GM18499 (cell line): Measurements from ENCODE around the gene NADK2.
"Not testable (repeated sequence)": the region's sequence is repeated elsewhere in the genome, so short reads cannot be mapped to it uniquely, and the experiment has no call there.

Experiments
- ATAC-seq: cut with Tn5 transposase; IDR thresholded peaks from one replicate; pipeline ENCODE4 v1.9.1; 2021; ENCODE audit warnings: moderate number of reproducible peaks; ENCODE audit not compliant: insufficient read depth, unreplicated experiment

The NADK2 gene

DNA sequence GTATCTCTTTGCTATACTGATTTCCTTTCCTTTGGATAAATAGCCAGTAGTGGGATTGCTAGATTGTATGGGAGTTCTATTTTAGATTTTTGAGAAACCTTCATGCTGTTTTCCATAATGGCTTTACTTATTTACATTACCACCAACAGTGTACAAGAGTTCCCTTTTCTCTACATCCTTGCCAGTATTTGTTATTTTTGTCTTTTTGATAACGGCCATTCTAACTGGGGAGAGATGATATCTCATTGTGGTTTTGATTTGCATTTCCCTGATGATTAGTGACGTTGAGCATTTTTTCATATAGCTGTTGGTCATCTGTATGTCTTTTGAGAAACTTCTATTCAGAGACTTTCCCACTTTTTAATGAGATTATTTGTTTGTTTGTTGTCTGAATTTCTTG, 25.8 kb downstream of the NADK2 start:
- ATAC-seq, result no peak

DNA sequence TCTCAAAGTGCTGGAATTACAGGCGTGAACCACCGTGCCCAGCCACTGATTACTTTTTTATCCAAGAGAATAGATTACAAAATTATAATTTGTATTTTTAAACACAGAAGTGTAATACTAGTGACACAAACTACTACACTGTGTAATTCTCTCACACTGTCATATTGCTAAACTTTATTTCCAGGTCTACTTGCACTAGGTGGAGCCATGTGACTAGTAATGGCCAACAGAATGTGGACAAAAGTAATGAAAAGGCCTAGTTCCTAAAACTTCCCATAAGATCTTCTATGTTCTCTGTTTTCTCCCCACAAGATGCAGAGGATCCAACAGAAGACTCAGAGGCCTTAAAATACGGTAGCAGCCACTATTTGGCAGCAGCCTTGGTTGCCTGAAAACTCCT, 27.3 kb downstream of the NADK2 start:
- no peak for ATAC-seq

DNA sequence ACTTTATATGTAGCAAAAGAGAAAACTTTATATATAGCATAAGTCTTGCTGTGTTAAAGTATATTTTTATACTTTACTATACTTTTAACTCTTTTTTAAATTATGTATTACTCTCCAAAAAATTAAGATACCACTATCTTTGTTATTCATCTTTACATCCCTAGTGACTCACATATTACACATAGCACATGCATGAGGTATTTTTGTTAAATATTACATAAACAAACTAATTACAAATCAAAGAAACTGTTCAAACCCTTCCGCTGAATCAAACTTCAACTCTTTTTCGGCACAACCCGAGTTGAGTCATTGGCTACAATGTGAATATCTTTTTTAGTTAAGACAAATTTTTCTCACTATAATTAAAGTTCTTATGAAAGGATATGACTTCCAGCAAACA, 32.1 kb downstream of the NADK2 start:
- no peak for ATAC-seq

DNA sequence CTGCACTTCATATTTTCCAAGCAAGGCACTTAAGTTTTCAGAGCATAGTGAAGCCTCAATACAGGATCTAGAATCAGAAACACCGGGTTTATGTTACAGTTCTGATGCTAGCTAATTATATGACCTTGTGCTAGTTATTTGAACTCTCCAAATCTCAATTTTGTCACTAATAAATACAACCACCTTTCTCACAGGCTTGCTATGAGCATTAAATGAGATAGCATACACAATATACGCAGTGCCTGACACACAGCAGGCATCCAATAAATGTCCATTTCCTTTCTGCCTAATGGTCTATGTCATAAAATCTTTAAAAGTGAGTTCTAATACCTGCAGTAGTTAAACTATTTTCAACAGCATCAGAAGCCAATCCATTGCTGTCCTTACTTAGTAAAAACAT, 32.9 kb downstream of the NADK2 start:
- no peak for ATAC-seq

DNA sequence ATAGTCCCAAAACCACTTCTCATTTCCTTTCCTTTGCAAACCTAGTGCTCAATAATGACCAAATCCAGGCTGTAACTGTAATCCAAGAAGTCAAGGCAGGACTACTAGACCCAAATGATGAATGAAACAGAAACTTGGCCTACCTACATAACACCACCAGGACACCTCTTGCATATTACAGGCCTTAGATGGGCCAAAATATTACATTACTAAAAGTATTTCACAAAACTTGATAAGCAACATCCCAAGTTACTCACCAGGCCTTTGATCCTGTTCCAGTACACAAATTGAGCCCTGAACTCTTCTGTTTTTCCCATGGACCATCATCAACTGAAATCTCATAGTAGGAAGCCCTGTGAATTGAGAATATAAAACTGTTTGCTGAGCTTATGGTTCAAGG, 34.8 kb downstream of the NADK2 start:
- no peak for ATAC-seq

DNA sequence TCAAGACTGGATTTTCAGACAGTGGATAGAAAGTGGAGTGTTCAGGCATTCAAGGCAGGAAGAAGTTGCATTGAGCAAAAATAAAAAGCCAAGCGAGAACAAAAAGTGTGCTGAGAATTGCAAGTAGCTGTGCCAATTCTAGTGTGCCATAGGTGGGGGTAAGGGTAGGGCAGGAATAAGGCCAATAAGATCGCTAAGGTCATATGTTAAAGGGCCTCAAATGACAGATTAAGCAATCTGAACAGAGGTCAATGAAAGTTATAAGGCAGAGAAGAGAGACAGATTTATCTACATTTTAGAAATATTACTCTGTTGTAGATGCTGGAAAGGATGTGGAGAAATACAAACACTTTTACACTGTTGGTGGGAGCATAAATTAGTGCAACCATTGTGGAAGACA, 36.4 kb downstream of the NADK2 start:
- no peak for ATAC-seq

DNA sequence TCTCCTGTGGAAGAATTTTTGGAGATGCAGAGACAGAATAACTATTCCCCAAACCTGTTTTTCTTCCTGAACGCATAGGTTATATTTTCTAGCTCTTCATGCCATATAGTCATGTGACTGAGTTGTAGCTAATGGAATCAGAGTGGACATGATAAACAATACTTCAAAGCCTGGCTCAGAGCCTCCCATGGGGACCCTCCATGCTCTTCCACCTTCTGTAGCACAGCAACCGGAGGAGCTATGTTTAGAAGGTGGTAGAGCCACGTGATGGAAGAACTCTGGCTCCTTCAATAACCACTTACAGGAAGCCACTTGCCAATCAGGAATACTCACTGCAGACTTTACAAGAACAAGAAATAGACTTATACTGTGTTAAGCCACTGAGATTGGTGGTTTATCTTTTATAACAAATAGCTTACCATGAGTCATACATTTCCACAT, 39.2 kb downstream of the NADK2 start:
- ATAC-seq, result no peak

DNA sequence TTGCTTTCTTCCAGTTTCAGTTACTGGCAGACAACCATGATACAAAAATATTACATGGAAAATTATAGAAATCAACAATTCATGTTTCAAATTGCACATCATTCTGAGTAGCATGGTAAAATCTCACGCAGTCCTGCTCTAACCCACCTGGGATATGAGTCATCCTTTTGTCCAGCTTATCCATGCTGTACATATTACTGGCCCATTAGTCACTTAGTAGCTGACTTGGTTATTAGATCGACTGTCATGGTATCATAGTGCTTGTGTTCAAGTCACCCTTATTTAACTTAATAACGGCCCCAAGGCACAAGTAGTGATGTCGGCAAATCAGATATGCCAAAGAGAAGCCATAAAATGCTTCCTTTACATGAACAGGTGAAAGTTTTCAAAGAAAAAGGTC, 41.2 kb downstream of the NADK2 start:
- ATAC-seq, result no peak

DNA sequence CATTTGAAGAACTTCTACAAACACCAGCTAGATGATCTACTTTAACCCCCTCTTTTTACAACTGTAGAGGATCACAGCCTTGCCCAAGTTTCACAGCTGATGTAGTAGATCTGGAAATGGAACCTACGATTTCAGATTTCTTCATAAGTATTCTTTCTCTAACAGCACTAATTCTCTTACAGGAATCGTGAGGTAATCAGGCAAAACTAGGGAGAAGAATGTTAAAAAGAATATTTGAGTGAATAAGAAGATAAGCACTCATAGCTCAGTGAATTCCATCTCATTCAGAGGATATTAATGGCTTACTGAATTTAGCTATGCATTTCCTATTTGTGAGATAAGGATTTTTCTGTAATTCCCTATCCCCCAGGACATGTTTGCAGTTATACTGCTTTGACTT, 42.1 kb downstream of the NADK2 start:
- no peak for ATAC-seq

DNA sequence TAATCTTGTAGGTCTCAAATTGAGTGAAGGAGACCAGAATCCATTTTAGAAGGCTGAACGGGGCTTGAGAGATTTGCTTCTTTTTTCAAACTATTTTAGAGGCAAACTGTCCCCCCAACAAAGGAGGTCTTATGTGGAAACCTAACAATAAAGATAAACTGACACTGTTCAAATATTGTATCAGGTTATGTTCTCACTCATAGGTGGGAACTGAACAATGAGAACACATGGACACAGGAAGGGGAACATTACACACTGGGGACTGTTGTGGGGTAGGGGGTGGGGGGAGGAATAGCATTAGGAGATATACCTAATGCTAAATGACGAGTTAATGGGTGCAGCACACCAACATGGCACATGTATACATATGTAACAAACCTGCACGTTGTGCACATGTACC, 42.9 kb downstream of the NADK2 start:
- not testable (repeated sequence) for ATAC-seq

DNA sequence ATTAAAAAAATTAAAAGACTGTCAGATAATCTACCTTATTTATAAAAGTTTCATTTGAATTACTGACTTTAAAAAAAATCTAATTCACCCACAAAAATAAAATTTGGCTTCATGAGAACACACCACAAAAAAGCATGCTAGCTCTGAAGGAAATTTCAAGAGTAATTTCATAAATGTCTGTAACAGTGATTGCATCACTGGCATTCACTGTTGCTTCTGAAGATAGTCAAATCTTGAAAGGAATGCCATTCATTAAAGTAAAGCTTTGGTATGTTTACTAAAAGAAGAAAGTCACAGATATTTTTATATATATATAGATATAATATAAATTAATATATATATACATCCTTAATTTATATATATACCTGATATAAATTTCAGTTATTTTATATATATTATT, 43.4 kb downstream of the NADK2 start:
- no peak for ATAC-seq

DNA sequence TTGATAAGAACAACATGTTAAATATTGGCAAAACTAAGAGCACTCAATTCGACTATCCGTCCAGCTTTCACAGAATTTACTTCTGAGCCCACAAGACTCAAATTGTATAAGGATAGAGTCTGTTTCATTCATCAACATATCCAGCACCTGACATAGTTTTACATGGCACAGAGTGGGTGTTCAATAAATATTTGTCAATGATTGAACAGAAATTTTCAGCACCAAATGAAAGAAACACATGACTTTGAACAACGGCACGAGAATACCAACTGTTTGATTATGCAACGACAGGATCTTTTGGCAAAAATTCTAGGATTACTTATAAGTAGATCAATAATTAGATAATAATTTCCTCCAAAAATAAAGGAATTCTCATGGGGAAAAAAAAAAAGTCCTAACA, 48.0 kb downstream of the NADK2 start:
- no peak for ATAC-seq

DNA sequence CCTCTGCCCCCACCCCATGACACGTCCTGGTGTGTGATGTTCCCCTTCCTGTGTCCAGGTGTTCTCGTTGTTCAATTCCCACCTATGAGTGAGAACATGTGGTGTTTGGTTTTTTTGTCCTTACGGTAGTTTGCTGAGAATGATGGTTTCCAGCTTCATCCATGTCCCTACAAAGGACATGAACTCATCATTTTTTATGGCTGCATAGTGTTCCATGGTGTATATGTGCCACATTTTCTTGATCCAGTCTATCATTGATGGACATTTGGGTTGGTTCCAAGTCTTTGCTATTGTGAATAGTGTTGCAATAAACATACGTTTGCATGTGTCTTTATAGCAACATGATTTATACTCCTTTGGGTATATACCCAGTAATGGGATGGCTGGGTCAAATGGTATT, 57.3 kb downstream of the NADK2 start:
- not testable (repeated sequence) for ATAC-seq

DNA sequence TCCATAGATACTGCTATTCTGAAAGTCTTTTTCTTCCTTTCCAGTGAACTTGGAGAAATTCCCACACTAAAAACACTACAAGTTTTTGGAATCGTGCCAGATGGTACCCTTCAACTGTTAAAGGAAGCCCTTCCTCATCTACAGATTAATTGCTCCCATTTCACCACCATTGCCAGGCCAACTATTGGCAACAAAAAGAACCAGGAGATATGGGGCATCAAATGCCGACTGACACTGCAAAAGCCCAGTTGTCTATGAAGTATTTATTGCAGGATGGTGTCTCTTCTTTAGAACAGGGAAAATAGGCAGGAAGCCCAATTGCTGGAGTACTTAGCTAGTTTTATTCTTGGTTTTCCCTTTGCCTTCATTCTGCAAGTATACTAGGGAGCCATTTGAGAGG, 60.0 kb downstream of the NADK2 start:
- ATAC-seq, result no peak

DNA sequence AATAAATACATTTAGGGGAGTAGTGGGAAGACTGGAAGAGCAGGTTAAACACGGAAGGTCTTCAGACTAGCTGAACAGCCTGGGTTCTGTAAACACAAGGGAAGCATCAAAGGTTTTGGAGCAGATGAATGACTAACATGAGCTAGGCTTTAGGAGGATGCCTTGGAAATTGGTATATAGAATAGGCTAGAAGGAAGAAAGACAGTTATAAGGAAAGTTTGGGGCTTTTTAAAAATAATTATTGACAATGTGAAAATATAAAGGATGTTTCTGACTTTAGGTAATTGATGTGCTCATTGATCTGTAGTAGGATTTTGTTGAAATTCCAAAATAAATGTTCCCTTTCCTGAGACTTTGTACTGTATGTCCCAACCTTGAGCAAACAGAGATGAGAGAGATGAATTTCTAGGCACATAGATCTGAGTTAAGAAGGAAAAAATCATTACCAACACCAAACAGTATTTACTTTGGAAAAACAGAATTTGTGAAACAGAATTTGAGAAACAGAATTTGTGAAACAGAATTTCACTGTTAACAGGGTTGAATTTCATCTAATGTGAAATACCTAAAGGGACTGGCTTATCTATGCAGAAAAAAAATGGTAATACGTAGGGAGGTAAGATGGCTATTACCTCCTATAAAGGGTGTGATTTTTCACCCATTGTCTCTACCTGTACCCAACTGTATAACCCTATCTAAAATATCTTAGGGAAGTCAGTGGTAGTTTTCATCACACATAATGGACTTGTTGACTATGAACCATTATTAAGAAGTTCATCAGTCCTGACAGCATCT, 61.0 kb downstream of the NADK2 start:
- ATAC-seq, result no peak

DNA sequence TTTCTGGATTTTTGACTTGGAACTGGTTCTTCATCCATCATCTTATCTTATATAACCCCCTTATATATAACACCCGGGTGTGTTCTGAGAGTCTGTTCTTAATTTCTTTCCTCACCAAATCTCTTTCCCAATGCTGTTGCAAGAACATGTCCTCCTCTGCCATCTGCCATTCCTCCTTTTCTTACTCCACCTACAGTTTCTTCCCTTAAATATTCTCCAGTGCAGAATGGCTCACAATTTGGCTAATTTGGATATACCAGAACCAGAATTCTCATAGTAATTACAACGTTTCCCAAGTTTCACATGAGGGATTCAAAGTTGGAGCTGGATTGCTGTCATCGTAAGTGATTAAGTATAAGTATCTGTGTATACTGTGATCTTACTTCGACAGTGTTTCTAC, 61.8 kb downstream of the NADK2 start:
- no peak for ATAC-seq

DNA sequence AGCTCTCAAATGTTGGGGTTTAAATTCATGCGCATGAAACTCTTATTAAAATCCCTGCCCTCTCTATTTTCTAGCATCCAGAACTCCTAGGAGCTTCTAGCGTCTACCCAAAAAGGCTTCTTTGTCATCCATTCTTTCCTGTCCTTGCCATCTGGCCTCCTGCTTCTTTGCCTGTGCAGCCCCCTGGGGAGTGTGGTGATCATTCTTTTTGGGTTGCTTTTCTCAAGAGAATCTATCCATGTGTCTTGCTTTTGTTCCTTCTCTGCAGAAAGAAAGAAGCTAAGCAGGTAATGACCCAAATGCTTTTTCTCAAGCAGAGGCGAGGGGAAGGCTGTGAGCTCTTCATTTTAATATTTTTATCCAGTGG, 63.2 kb downstream of the NADK2 start:
- no peak for ATAC-seq

DNA sequence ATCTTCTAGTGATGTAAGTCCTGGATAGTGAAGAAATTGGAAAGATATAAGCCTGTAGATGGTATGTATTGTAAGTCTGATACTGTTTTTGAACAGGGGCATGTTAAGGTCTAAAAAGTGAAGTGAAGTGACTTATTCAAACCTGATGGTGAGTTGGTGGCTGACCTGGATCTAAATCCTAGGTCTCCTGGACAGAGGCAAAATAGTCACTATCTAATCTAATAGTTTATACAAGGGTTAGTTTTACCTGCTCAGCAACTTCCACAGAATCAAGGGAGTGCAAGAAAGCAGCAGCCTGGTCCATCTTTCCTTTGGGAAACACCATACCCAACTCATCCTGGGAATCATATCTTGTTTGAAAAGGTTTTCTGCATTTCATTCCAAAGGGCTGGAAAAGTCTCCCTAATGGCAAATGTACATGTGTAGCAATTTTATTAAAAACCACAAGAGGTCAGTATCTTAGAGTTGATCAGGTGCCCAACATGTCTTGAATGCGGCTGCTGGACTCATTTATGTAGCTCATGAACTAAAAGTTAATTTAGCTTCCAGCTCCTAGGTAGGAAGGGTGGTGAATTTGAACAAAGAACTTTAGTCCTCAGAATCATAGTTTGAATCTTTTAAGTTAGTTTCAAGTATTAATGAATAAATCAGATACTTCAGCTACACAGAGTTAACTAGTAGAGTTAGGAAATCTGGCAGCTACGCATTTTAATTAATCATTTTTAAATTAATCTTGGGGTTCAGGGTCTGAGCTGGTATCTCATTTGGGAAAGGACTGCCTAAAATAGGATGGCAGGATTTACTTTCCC, 63.8 kb downstream of the NADK2 start:
- ATAC-seq, result no peak

DNA sequence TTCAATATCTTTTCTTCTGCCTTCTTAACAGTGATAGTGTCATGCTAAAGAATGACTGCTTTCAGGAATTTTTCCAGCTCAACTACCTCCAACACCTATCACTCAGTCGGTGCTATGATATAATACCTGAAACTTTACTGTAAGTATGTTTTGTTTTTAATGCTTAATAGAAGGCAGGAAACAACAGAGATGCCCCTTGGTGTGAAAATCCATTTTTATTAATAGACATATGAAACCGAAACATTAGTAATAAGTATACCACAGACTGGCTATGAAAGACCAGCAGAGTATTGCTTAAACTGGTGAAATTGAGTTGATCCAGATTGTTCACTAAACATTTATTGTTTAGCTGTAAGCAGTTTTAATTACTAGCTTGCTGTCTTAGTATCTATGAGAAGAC, 64.6 kb downstream of the NADK2 start:
- ATAC-seq, result peak; percentile 93

DNA sequence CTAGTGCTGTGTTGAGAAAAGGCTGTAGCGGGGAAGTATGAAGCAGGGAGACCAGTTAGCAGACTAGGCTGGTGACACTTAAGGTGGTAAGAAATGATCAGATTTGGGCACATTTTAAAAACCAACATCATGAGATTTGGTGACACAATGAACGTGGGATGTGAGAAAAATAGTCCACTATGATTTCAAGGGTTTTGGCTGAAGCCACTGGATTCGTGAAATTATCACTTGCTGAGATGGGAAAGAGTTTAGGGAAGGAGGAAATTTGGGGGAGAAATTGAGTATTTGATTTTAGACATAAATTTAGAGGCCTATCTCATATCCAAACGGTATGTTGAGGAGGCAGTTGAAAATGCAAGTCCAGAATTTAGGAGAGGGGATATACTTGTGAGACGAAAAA, 66.7 kb downstream of the NADK2 start:
- ATAC-seq, result no peak

DNA sequence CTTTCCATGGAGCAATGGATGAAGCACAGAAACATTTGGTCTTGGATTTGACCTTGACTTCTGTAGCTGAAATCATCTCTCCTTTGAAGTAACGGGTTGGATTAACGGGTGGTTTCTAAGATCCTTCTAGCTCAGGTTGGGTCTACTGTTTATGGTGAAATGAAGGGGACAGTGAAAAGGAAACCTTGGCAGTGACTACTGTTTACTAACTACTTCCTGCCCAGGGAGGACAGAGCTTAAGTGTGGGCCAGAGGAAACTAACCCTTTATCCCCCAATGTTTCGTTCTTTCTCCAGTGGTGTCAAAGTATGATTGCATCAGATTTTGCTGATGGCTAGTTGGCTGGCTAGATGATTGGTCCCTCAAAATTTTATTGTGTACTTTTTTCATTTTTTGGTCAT, 67.6 kb downstream of the NADK2 start:
- ATAC-seq, result no peak

DNA sequence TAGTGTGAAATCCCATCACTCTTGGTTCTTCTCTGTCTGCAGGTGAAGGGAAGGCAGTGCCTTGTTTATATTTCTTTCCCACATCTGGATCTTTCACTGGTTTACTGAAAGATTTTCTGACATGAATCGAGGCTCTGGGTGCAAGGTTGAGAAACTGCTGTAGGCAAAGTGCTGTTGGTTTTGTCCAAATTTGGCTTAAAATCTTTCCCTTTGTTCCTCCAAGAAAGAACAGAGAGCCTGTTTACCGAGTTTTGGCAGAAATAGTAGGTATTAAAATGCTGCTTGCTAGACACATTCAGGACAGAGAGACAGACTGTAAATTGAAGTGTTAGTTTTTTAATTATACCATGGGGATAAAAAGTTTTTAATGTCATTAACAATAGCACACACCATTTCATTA, 68.3 kb downstream of the NADK2 start:
- no peak for ATAC-seq
